Stomach smooth muscle (tissue), 2 donors: Measurements from ENCODE around the gene ANGPTL7.

ENCODE experiments used
- H3K27ac ChIP-seq: one replicate; pipeline ENCODE4 v1.7.0; 2013; ENCODE audit warnings: mild to moderate bottlenecking, low read length, inconsistent platforms
- H3K27me3 ChIP-seq, 2 donors: one replicate each; pipeline ENCODE4 v1.7.0; 2013; ENCODE audit warnings: low read length in 2 of 2; ENCODE audit not compliant: insufficient read depth in 2 of 2, control insufficient read depth in 1 of 2
- H3K36me3 ChIP-seq, 2 donors: one replicate each; pipeline ENCODE4 v1.7.0; 2013; ENCODE audit warnings: low read length in 2 of 2; ENCODE audit not compliant: control insufficient read depth in 2 of 2, insufficient read depth in 2 of 2
- H3K4me1 ChIP-seq: one replicate; pipeline ENCODE4 v1.7.0; 2013; ENCODE audit warnings: low read length; ENCODE audit not compliant: control insufficient read depth, insufficient read depth
- H3K4me3 ChIP-seq, 2 donors: one replicate each; pipeline ENCODE4 v1.7.0; 2013; ENCODE audit warnings: low read length in 2 of 2
- H3K9ac ChIP-seq, 2 donors: one replicate each; pipeline ENCODE4 v1.7.0; 2013; ENCODE audit warnings: low read length in 2 of 2, mild to moderate bottlenecking in 1 of 2
- H3K9me3 ChIP-seq, 2 donors: one replicate each; pipeline ENCODE4 v1.7.0; 2013; ENCODE audit warnings: low read length in 2 of 2; ENCODE audit not compliant: control insufficient read depth in 2 of 2
- donor health status: healthy.
- donor health status: Pancreatic carcinoma.

Gene ANGPTL7

DNA sequence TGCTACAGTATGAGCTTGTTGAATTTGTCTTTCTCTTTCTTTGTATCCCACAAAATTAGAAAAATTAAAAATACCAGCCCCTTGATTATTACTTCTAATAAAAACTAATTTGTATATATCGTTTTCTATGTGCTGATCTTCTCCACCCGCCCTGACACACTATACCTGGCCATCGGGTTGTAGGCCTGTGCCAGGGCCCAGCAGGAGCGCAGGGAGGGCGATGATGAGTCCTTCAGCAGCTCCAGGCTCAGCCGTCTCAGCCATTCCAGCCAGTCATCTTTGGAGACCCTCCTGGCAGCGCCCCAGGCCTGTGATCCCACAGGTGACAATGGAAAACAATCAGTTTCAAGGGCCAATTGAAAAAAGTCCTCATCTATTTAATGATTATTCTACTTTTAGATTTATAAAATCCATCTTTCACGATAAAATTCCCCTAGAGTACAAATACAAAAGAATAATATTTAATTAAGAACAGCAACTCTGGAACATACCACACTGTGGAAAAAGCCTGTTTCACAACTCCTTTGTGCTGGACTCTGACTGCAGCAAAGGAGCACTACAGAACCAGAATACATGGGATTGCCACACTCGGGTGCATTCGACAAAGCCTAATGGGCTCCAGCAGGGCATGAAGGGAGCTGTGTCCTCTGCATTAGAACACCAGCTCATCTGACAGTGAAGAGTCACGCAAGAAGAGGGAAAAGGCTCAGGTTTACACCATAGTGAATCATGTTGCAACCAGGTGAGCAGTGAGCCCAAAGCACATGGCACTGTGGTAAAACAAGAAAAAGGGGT, 15.4 kb downstream of the ANGPTL7 start:
- no peaks in the 10 kb centered on the region for H3K4me1 ChIP-seq
- no peak overlapping the region for H3K9ac ChIP-seq
- H3K27me3 ChIP-seq: no peaks in the 10 kb centered on the region
- H3K9me3 ChIP-seq: no peaks in the 10 kb centered on the region
- H3K4me3 ChIP-seq: no peak overlapping the region
- peaks cover 35 to 44% of the 10 kb centered on the region in 2 donors for H3K36me3 ChIP-seq
- no peak overlapping the region for H3K27ac ChIP-seq

- Histone ChIP-seq H3K36me3 (peaks cover 61 to 62% of the 10 kb centered on the region in 2 donors), H3K4me1 (no peaks in the 10 kb centered on the region), H3K4me3 (no peak overlapping the region), H3K27ac (no peak overlapping the region), H3K9ac (no peak overlapping the region), H3K9me3 (no peaks in the 10 kb centered on the region), H3K27me3 (no peaks in the 10 kb centered on the region)
Measured at GRCh38 chr1:11207898-11208611, 18.9 kb downstream of the ANGPTL7 start.

- Histone ChIP-seq H3K9me3 (no peaks in the 10 kb centered on the region), H3K27me3 (no peaks in the 10 kb centered on the region), H3K36me3 (peaks cover 70 to 76% of the 10 kb centered on the region in 2 donors), H3K27ac (no peak overlapping the region), H3K9ac (no peak overlapping the region), H3K4me3 (no peak overlapping the region), H3K4me1 (no peaks in the 10 kb centered on the region)
Measured at GRCh38 chr1:11211461-11211860, 22.3 kb downstream of the ANGPTL7 start.

- H3K4me3 ChIP-seq: no peak overlapping the region
- peaks cover 71 to 76% of the 10 kb centered on the region in 2 donors for H3K36me3 ChIP-seq
Measured at GRCh38 chr1:11211925-11212587, 22.9 kb downstream of the ANGPTL7 start.

DNA sequence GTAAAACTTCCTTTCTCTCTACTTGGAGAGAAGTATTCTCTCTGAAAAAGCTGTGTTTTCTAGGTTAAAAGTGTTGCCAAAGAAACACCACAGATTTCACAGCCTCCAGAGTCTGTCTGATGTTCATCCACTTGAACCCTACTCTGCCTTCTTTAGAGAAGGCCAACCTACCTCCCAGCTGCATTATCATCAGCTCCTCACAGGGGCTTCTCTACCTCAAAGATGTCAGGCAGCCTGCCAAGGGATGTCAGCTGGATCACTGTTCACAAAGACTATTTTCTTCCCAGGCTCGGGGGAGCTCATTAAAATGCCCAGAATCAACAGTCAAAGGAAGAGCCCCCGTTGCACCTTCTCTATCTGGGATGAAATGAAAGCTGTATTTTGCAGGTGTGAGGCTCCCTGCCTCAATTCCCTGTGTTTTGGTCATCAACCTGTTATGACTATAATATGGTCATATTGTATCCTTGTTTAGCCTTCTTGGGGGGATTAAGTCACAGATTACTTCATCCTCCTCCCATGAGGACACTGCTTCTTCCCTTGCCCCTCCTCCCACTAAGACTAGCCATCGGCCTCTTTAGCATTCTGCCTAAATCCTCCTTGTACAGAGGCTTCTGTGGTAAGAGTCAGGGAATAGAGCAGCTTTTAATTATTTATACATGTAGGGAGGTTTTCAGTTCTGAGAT, 25.7 kb downstream of the ANGPTL7 start:
- Histone ChIP-seq H3K27ac (no peak overlapping the region), H3K36me3 (peaks cover 60% of the 10 kb centered on the region in 2 donors), H3K9ac (no peak overlapping the region), H3K4me3 (no peak overlapping the region), H3K9me3 (no peaks in the 10 kb centered on the region), H3K27me3 (no peaks in the 10 kb centered on the region), H3K4me1 (no peaks in the 10 kb centered on the region)

More at GRCh38 chr1:11211925-11212587, 22.9 kb downstream of the ANGPTL7 start:
- H3K4me1 ChIP-seq: no peaks in the 10 kb centered on the region
- no peak overlapping the region for H3K9ac ChIP-seq
- H3K27ac ChIP-seq: no peak overlapping the region
- H3K9me3 ChIP-seq: no peaks in the 10 kb centered on the region
- H3K27me3 ChIP-seq: no peaks in the 10 kb centered on the region

GRCh38 chr1:11215381-11216005, 26.3 kb downstream of the ANGPTL7 start:
- Histone ChIP-seq H3K36me3 (peaks cover 60% of the 10 kb centered on the region in 2 donors), H3K27ac (no peak overlapping the region), H3K4me1 (no peaks in the 10 kb centered on the region), H3K9me3 (no peaks in the 10 kb centered on the region), H3K9ac (no peak overlapping the region), H3K27me3 (no peaks in the 10 kb centered on the region), H3K4me3 (no peak overlapping the region)

DNA sequence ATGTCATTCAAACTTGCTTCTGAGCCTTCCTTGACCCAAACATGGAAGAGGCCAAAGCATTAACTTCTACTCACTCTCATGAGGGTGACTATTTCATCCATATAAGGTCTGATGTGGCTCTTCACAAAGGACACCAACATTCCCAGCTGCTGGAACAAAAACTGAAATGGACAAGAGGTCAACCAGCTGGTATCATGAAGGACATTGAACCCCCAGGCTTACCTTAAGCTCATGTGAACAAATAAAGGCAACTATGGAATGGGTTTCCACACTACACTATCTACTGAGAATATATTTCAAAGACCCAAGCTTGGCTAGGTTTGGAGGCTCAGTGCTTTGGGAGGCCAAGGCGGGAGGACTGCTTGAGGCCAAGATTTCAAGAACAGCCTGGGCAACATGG, 26.9 kb downstream of the ANGPTL7 start:
- no peak overlapping the region for H3K9ac ChIP-seq
- no peak overlapping the region for H3K4me3 ChIP-seq
- H3K4me1 ChIP-seq: no peaks in the 10 kb centered on the region
- no peak overlapping the region for H3K27ac ChIP-seq
- peaks cover 54 to 57% of the 10 kb centered on the region in 2 donors for H3K36me3 ChIP-seq
- no peaks in the 10 kb centered on the region for H3K9me3 ChIP-seq
- no peaks in the 10 kb centered on the region for H3K27me3 ChIP-seq

DNA sequence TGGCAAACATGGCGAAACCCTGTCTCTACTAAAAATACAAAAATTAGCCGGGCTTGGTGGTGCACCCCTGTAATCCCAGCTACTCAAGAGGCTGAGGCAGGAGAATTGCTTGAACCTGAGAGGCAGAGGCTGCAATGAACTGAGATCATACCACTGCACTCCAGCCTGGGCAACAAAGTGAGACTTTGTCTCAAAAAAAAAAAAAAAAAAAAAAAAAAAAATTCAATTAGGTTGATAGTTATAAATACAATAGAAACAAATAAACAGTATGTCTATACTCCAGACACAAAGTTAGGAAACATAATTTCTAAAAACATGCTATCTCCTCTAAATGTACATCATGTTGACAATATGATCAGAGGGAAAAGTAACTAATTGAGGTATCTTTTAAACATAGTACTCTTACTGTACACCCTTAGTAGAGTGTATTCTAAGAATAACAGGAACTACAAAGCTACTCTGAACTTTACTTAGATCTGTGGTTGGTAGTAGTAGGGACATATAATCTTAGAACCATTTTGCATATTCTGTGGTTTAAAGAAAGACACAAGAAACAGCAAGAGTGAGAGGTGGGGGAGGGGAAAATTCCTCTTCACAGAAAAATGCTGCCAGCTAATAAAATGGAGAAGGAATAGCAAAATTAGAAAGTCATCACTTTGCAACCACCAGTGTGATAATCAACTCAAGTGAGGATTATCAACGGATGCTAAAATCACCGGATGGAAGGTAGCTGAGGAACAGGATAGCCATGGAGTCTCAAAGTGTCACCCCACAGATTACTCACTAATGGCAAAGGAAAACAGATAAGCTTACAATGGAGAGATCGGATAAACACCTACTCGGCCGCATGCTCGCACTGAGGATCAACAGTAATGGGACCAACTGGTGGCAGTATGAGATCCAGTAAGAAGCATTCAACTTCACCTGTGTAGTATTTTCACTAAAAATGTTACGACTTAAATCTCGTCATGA, 38.2 kb downstream of the ANGPTL7 start:
- Histone ChIP-seq H3K36me3 (peaks cover 43 to 46% of the 10 kb centered on the region in 2 donors), H3K9me3 (no peaks in the 10 kb centered on the region), H3K4me1 (no peaks in the 10 kb centered on the region), H3K27ac (no peak overlapping the region), H3K27me3 (no peaks in the 10 kb centered on the region), H3K9ac (no peak overlapping the region), H3K4me3 (no peak overlapping the region)

DNA sequence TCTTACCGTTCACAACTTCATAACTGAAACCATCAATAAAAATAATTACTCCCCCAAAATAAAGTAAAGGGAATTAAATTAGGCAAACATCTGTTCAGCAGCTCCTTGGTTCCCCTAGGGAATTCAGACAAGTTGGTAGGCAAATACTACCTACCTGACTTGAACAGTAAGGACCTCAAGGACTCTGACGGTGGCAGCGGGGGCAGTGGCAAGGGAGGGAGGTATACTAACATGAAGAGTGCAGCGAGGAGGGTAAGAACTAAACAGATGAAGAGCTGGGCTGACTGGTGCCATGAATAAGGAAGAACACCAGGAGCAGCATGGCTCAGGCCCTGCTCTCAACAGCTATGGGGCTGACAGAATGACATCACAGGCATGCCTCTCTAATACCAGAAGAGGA, 40.0 kb downstream of the ANGPTL7 start:
- Histone ChIP-seq H3K4me1 (no peaks in the 10 kb centered on the region), H3K9ac (no peak overlapping the region), H3K27ac (no peak overlapping the region), H3K36me3 (peaks cover 56 to 58% of the 10 kb centered on the region in 2 donors), H3K27me3 (no peaks in the 10 kb centered on the region), H3K9me3 (no peaks in the 10 kb centered on the region), H3K4me3 (no peak overlapping the region)
